ENCODE measurements around the gene SUPT3H. TPM values are rescaled to one million over a fixed set of nuclear protein-coding genes. Genes with fewer than 3 reads are reported as not detected.

Gene SUPT3H
- total RNA-seq, 1 experiment from 2014 or later: 3.6 TPM

- no TSS peak for BruUV-seq (replicated peaks)
- ChIA-PET CTCF (no interaction called here), POLR2A (ENCODE audit: unreplicated experiment) (no interaction called here)
- Histone ChIP-seq H3K9me3 (ENCODE audit: low read length) (no peaks in the 10 kb centered on the region), H3K9me2 (replicated peaks; ENCODE audit: low read length) (no peaks in the 10 kb centered on the region), H3K36me3 (ENCODE audit: low read depth, low read length) (no peaks in the 10 kb centered on the region), H3K79me2 (ENCODE audit: low read length) (no peaks in the 10 kb centered on the region), H3K9ac (ENCODE audit: low read length) (no peak overlapping the region), H3K4me2 (ENCODE audit: low read length) (no peak overlapping the region), H3K27ac (ENCODE audit: low read length) (no peak overlapping the region), H3K4me3 (ENCODE audit: low read length) (no peak overlapping the region), H4K20me1 (ENCODE audit: low read length) (no peaks in the 10 kb centered on the region), H3F3A (ENCODE audit: low read length, unreplicated experiment) (no peaks in the 10 kb centered on the region), H2AFZ (ENCODE audit: low read length) (no peak overlapping the region), H3K4me1 (ENCODE audit: insufficient read depth, low read length) (no peaks in the 10 kb centered on the region), H3K27me3 (ENCODE audit: low read length) (no peaks in the 10 kb centered on the region)
- intact Hi-C loops (cut with micrococcal nuclease): no loop called here
- TF ChIP-seq EZH2phosphoT487 (IDR thresholded peaks at IDR 0.05; ENCODE audit: borderline replicate concordance, low read length): no peak
- no peak for TF ChIP-seq EZH2 (IDR thresholded peaks at IDR 0.05; ENCODE audit: low read length, unreplicated experiment)
- TF ChIP-seq, protein P1, sequence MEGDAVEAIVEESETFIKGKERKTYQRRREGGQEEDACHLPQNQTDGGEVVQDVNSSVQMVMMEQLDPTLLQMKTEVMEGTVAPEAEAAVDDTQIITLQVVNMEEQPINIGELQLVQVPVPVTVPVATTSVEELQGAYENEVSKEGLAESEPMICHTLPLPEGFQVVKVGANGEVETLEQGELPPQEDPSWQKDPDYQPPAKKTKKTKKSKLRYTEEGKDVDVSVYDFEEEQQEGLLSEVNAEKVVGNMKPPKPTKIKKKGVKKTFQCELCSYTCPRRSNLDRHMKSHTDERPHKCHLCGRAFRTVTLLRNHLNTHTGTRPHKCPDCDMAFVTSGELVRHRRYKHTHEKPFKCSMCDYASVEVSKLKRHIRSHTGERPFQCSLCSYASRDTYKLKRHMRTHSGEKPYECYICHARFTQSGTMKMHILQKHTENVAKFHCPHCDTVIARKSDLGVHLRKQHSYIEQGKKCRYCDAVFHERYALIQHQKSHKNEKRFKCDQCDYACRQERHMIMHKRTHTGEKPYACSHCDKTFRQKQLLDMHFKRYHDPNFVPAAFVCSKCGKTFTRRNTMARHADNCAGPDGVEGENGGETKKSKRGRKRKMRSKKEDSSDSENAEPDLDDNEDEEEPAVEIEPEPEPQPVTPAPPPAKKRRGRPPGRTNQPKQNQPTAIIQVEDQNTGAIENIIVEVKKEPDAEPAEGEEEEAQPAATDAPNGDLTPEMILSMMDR (conservative IDR thresholded peaks at IDR 0.05; ENCODE audit: low read depth, low read length): no peak
- no peak for ATAC-seq
- no peak for DNase-seq
Measured at GRCh38 chr6:45109551-45109950, 268.2 kb downstream of the SUPT3H start.

- Histone ChIP-seq H3K27ac (ENCODE audit: low read length) (no peak overlapping the region), H3K4me3 (ENCODE audit: low read length) (no peak overlapping the region), H3K9me3 (ENCODE audit: low read length) (no peaks in the 10 kb centered on the region), H3F3A (ENCODE audit: low read length, unreplicated experiment) (no peaks in the 10 kb centered on the region), H3K9me2 (replicated peaks; ENCODE audit: low read length) (no peaks in the 10 kb centered on the region), H2AFZ (ENCODE audit: low read length) (no peak overlapping the region), H3K36me3 (ENCODE audit: low read depth, low read length) (no peaks in the 10 kb centered on the region), H3K4me2 (ENCODE audit: low read length) (no peak overlapping the region), H3K4me1 (ENCODE audit: insufficient read depth, low read length) (no peaks in the 10 kb centered on the region), H3K9ac (ENCODE audit: low read length) (no peak overlapping the region), H3K79me2 (ENCODE audit: low read length) (no peaks in the 10 kb centered on the region), H4K20me1 (ENCODE audit: low read length) (no peaks in the 10 kb centered on the region), H3K27me3 (ENCODE audit: low read length) (no peaks in the 10 kb centered on the region)
- TF ChIP-seq EZH2phosphoT487 (IDR thresholded peaks at IDR 0.05; ENCODE audit: borderline replicate concordance, low read length) (no peak), EZH2 (IDR thresholded peaks at IDR 0.05; ENCODE audit: low read length, unreplicated experiment) (no peak)
- TF ChIP-seq, protein P1 (conservative IDR thresholded peaks at IDR 0.05; ENCODE audit: low read depth, low read length): no peak
- ChIA-PET CTCF (no interaction called here), POLR2A (ENCODE audit: unreplicated experiment) (no interaction called here)
- ATAC-seq: peak; percentile 35; the same call in 1 of the 2 replicates
- no TSS peak for BruUV-seq (replicated peaks)
- peak; percentile 7 for DNase-seq
- intact Hi-C loops (cut with micrococcal nuclease): no loop called here
Measured at GRCh38 chr6:45105170-45105820, 272.4 kb downstream of the SUPT3H start.

- no peak for ATAC-seq
- POLR2A ChIA-PET (ENCODE audit: unreplicated experiment): no interaction called here
- no peak for TF ChIP-seq EZH2 (IDR thresholded peaks at IDR 0.05; ENCODE audit: low read length, unreplicated experiment)
- no peak for TF ChIP-seq EZH2phosphoT487 (IDR thresholded peaks at IDR 0.05; ENCODE audit: borderline replicate concordance, low read length)
- TF ChIP-seq, protein P1 (conservative IDR thresholded peaks at IDR 0.05; ENCODE audit: low read depth, low read length): no peak
Measured at GRCh38 chr6:45104429-45104828, 273.3 kb downstream of the SUPT3H start.

More at GRCh38 chr6:45104429-45104828, 273.3 kb downstream of the SUPT3H start:
- Histone ChIP-seq H4K20me1 (ENCODE audit: low read length) (no peaks in the 10 kb centered on the region), H3K27me3 (ENCODE audit: low read length) (no peaks in the 10 kb centered on the region), H3K9me2 (replicated peaks; ENCODE audit: low read length) (no peaks in the 10 kb centered on the region), H3K9ac (ENCODE audit: low read length) (no peak overlapping the region), H3K4me3 (ENCODE audit: low read length) (no peak overlapping the region), H3K9me3 (ENCODE audit: low read length) (no peaks in the 10 kb centered on the region), H3K27ac (ENCODE audit: low read length) (no peak overlapping the region), H3K36me3 (ENCODE audit: low read depth, low read length) (no peaks in the 10 kb centered on the region), H3K79me2 (ENCODE audit: low read length) (no peaks in the 10 kb centered on the region), H3F3A (ENCODE audit: low read length, unreplicated experiment) (no peaks in the 10 kb centered on the region), H2AFZ (ENCODE audit: low read length) (no peak overlapping the region), H3K4me2 (ENCODE audit: low read length) (no peak overlapping the region), H3K4me1 (ENCODE audit: insufficient read depth, low read length) (no peaks in the 10 kb centered on the region)
- no TSS peak for BruUV-seq (replicated peaks)
- intact Hi-C loops (cut with micrococcal nuclease): no loop called here
- CTCF ChIA-PET: no interaction called here
- no peak for DNase-seq

Measured in PC-3 (cell line).